Left lung (tissue), 10 donors: Measurements from ENCODE around the gene KIF21A. TPM values are rescaled to one million over a fixed set of nuclear protein-coding genes. Genes with fewer than 3 reads are reported as not detected.
"Not testable (repeated sequence)": the region's sequence is repeated elsewhere in the genome, so short reads cannot be mapped to it uniquely, and the experiment has no call there.

Source experiments
- ATAC-seq: fragments of 200-7000 bp; cut with Tn5 transposase; one replicate; pipeline ENCODE4 v1.9.1; 2020; ENCODE audit warnings: moderate library complexity
- DNase-seq, 4 donors: peaks; one replicate each; pipeline ENCODE4 v3.0.0-alpha.2; 2013 to 2020
- H3K27ac ChIP-seq, 2 donors: fragments of 200-600 bp; sonication (generic) in 1 of 2; one replicate each; pipeline versions ENCODE4 v1.5.0 to v1.8.0; 2020 to 2021
- H3K27me3 ChIP-seq, 2 donors: fragments of 200-600 bp; sonication (generic) in 1 of 2; one replicate each; pipeline versions ENCODE4 v1.5.0 to v1.8.0; 2020 to 2021
- H3K36me3 ChIP-seq, 2 donors: fragments of 200-600 bp; sonication (generic) in 1 of 2; one replicate each; pipeline versions ENCODE4 v1.5.0 to v1.8.0; 2020 to 2021
- H3K4me1 ChIP-seq, 2 donors: fragments of 200-600 bp; one replicate each; pipeline ENCODE4 v1.8.0; 2021
- H3K4me3 ChIP-seq, 2 donors: fragments of 200-600 bp; sonication (generic) in 1 of 2; one replicate each; pipeline versions ENCODE4 v1.5.0 to v1.8.0; 2020 to 2021; ENCODE audit warnings: mild to moderate bottlenecking in 1 of 2
- H3K9me3 ChIP-seq, 2 donors: fragments of 200-600 bp; sonication (generic) in 1 of 2; one replicate each; pipeline versions ENCODE4 v1.5.0 to v1.8.0; 2020 to 2021
- intact Hi-C, 2 donors: fragments of 100-400 bp; cut with DNase I; formaldehyde crosslinking; loops; one replicate each; pipeline versions ENCODE4 v1.11.2 to v1.14.2; 2022
- polyA plus RNA-seq, 6 donors: library from polyadenylated mRNA; unstranded; fragments of 120-200 nt; gene quantifications; one replicate each; pipeline ENCODE4 v1.2.1, GENCODE V29; 2013; ENCODE audit not compliant: insufficient read length in 6 of 6
- total RNA-seq, 2 donors: library from RNA; stranded (reverse); fragmentation: NEBNext Ultra II Directional; extraction: Animal tissue kit (Norgen Biotek cat#: 25700); gene quantifications; one replicate each; pipeline ENCODE4 v1.2.1, GENCODE V29; 2021
- TF ChIP-seq, protein P1 (sequence below), 2 donors: fragments of 200-600 bp; sonication (generic) in 1 of 2; IDR thresholded peaks; one replicate each; pipeline versions ENCODE4 v1.5.0 to v1.8.0; 2021; ENCODE audit warnings: antibody characterized with exemption in 2 of 2
- donor health status: DM: no; HTN: yes; CAD: no.
- donor health status: DM: no; HTN: no; CAD: no.

KIF21A gene
- total and polyA plus RNA-seq, 8 donors: 12.7 to 19.7 (median 15.6) TPM

GRCh38 chr12:39297891-39298290 is 145.0 kb downstream of the KIF21A start:
- Histone ChIP-seq H3K27me3 (no peaks in the 10 kb centered on the region), H3K36me3 (no peaks in the 10 kb centered on the region), H3K27ac (no peak overlapping the region), H3K4me3 (no peak overlapping the region), H3K9me3 (no peaks in the 10 kb centered on the region), H3K4me1 (no peaks in the 10 kb centered on the region)
- intact Hi-C loops: no loop called here
- ATAC-seq (no peak), DNase-seq (no peak)
- TF ChIP-seq, protein P1, sequence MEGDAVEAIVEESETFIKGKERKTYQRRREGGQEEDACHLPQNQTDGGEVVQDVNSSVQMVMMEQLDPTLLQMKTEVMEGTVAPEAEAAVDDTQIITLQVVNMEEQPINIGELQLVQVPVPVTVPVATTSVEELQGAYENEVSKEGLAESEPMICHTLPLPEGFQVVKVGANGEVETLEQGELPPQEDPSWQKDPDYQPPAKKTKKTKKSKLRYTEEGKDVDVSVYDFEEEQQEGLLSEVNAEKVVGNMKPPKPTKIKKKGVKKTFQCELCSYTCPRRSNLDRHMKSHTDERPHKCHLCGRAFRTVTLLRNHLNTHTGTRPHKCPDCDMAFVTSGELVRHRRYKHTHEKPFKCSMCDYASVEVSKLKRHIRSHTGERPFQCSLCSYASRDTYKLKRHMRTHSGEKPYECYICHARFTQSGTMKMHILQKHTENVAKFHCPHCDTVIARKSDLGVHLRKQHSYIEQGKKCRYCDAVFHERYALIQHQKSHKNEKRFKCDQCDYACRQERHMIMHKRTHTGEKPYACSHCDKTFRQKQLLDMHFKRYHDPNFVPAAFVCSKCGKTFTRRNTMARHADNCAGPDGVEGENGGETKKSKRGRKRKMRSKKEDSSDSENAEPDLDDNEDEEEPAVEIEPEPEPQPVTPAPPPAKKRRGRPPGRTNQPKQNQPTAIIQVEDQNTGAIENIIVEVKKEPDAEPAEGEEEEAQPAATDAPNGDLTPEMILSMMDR (IDR thresholded peaks at IDR 0.05): no peak

GRCh38 chr12:39296496-39296895 is 146.4 kb downstream of the KIF21A start:
- Histone ChIP-seq H3K27me3 (no peaks in the 10 kb centered on the region), H3K36me3 (no peaks in the 10 kb centered on the region), H3K4me1 (no peaks in the 10 kb centered on the region), H3K9me3 (no peaks in the 10 kb centered on the region), H3K4me3 (no peak overlapping the region), H3K27ac (no peak overlapping the region)
- ATAC-seq (no peak), DNase-seq (no peak)
- intact Hi-C loops: no loop called here
- TF ChIP-seq, protein P1 (IDR thresholded peaks at IDR 0.05): no peak

DNA sequence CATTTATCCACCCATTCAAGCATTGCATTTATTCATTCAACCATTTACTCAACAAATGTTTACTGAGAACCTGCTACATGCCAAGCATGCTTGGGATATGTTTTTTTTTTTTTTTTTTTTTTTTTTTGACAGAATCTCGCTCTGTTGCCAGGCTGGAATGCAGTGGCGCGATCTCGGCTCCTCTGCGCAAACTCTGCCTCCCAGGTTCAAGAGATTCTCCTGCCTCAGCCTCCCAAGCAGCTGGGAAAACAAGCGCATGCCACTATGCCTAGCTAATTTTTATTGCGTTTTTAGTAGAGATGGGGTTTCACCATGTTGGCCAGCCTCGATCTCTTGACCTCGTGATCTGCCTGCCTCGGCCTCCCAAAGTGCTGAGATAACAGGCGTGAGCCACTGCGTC is 147.3 kb downstream of the KIF21A start:
- H3K9me3 ChIP-seq, ATAC-seq, intact Hi-C loops, H3K4me1 ChIP-seq, H3K4me3 ChIP-seq, DNase-seq, H3K36me3 ChIP-seq, H3K27me3 ChIP-seq, H3K27ac ChIP-seq: not testable (repeated sequence)

DNA sequence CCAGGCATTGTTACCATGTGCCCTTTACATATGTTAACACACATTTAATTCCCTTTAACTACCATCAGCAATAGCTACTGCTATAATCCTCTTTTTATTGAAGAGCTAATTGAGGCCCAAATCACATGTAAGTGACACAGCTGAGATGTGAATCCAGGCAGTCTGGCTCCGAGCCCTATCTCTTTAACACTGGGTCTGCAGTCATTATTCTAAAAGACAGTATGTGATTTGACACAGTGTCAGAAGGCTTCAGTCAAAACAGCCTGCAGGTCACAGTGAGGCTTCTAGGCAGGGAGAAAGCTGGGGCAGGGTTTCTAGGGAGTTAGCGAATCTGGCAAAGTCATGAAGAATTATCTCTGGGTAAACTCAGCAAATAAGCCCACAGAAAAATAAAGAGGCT is 148.2 kb downstream of the KIF21A start:
- no peaks in the 10 kb centered on the region for H3K27me3 ChIP-seq
- TF ChIP-seq, protein P1 (IDR thresholded peaks at IDR 0.05): no peak
- no peaks in the 10 kb centered on the region for H3K4me1 ChIP-seq
- DNase-seq: no peak
- intact Hi-C loops: no loop called here
- H3K4me3 ChIP-seq: no peak overlapping the region
- H3K36me3 ChIP-seq: no peaks in the 10 kb centered on the region
- no peaks in the 10 kb centered on the region for H3K9me3 ChIP-seq
- H3K27ac ChIP-seq: no peak overlapping the region
- no peak for ATAC-seq

GRCh38 chr12:39292125-39292630 is 150.7 kb downstream of the KIF21A start:
- H3K27ac ChIP-seq: no peak overlapping the region
- no peaks in the 10 kb centered on the region for H3K4me1 ChIP-seq
- no peak overlapping the region for H3K4me3 ChIP-seq
- intact Hi-C loops: no loop called here
- H3K9me3 ChIP-seq: no peaks in the 10 kb centered on the region
- no peaks in the 10 kb centered on the region for H3K27me3 ChIP-seq
- H3K36me3 ChIP-seq: no peaks in the 10 kb centered on the region
- TF ChIP-seq, protein P1 (IDR thresholded peaks at IDR 0.05): no peak
- DNase-seq: no peak
- ATAC-seq: no peak

DNA sequence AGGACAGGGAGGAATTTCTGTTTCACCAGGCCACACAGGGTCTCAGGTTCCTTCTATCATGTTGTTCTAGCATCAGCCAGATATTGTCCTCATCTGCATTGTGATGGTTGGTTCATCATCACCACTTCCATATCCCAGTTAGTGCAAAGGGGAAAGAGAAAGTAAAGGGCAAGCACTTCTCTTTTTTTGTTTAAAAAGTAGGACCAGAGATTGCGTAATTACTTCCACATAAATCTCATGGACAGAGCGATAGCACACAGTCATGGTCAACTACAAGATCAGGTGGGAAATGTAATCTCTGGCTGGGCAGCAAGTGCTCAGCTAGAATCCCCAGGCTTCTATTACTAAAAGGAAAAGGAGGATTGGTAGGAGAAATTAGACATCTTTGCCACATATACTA is 155.1 kb downstream of the KIF21A start:
- intact Hi-C loops: no loop called here
- no peak for DNase-seq
- TF ChIP-seq, protein P1 (IDR thresholded peaks at IDR 0.05): no peak
- ATAC-seq: no peak
- no peak overlapping the region for H3K4me3 ChIP-seq
- no peak overlapping the region for H3K27ac ChIP-seq
- H3K4me1 ChIP-seq: no peaks in the 10 kb centered on the region
- no peaks in the 10 kb centered on the region for H3K9me3 ChIP-seq
- H3K36me3 ChIP-seq: no peaks in the 10 kb centered on the region
- H3K27me3 ChIP-seq: no peaks in the 10 kb centered on the region
